ENCODE measurements around the gene GNB1L.

The GNB1L gene

DNA sequence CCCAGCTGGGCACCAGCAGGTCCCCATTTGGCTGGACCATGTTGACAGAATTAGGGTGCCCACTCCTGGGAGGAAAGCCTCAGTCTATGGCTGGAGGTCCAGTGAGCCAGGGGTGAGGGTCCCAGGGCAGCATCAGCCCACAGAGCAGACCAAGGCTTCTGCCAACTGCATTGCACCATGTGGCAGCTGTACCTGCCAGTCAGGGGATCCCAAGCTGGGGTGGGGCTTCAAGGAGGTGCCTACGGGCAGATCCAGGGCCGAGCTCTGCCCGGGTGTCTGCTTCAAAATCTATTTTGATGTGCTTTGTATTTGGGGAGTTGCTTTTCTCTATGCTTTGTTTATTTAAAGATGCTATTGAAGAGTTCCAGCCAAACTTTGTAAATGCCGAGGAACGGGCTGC, 120.9 kb downstream of the GNB1L start:
- DNase-seq (ENCODE audit: low read depth in 2 of 2): no peak

Measured in stimulated activated CD4-positive, alpha-beta T cell treated with anti-CD3 and anti-CD28 coated beads, Interleukin-4, amount 100 ng/mL, for 48 hours (primary cell).